Epithelial cell of proximal tubule (primary cell): ENCODE results near the gene PTGFRN. TPM values are rescaled to one million over a fixed set of nuclear protein-coding genes. Genes with fewer than 3 reads are reported as not detected.
A peak's percentile ranks its signal among the peaks of the same experiment; 100 is the strongest.

Source experiments
- DNase-seq: peaks from one replicate; pipeline ENCODE4 v3.0.0-alpha.2; 2011; ENCODE audit warnings: low read depth
- H3K4me3 ChIP-seq: 2 replicates; pipeline ENCODE4 v1.5.1; 2011; ENCODE audit warnings: low read depth, mild to moderate bottlenecking, low read length
- CTCF ChIP-seq: conservative IDR thresholded peaks from 2 replicates; pipeline ENCODE4 v1.5.1; 2012; ENCODE audit warnings: low read depth, mild to moderate bottlenecking, low read length
- total RNA-seq: library from RNA; depleted of rRNA; stranded (reverse); fragments of >200 nt; gene quantifications from 2 replicates; pipeline ENCODE4 v1.2.3, GENCODE V29; 2015

The PTGFRN gene
- total RNA-seq, 1 donor from 2014 or later, result 86.3 TPM

DNA sequence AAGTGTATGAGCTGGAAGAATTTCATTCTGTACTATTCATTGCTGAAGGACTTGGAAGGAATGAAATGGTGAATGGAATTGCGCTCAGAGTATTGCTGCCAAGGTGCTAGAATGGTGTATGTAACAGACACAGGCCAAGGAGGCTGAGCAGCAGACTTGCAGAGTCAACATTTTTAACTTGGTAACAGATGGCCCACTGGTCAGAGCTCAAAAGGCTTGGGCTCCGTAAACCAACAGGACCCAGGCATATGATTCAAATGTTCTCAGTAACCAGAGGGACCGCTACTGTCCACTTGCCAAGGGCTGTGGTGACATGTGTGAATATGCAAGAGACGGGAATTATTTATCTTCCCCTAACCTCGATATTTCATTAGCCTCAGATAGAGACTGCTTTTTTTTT, 28.8 kb upstream of the PTGFRN start:
- no peak for DNase-seq
- H3K4me3 ChIP-seq, result no peak overlapping the region
- TF ChIP-seq CTCF, result no peak

DNA sequence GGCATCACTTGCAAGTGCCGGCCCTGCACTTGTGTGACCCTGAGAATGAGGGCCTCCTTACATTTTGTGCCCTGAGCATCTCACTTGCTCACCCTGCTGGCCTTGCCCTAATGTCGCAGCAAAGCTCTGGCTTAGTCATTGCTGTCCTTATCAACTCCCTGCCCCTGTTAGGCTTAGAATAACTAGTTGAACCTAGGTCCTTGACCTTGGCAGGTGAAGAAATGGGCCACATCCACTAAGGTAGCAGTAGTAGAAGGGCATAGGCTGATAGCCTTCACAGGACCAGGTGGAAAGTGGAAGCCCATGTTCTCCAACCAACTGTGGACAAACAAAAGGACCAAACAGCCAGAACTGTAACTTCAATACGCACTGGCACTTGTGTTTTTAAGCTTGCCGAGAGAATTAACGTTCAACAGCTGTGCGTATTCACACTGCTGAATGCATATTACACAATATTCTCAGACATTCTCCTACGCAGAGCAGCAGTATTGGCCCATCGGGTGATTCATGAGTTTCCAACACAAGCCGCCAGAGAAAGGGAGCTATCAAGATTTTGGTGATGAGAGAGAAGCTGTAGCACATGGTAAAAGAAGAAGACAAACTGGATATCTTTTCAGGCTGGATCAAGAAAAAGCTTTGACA, 27.7 kb upstream of the PTGFRN start:
- no peak overlapping the region for H3K4me3 ChIP-seq
- no peak for DNase-seq
- peak; percentile 59 for TF ChIP-seq CTCF

- no peak for DNase-seq
- no peak overlapping the region for H3K4me3 ChIP-seq
- TF ChIP-seq CTCF, result no peak
Measured at GRCh38 chr1:116882866-116883265, 26.9 kb upstream of the PTGFRN start.

GRCh38 chr1:116886291-116886878, 23.3 kb upstream of the PTGFRN start:
- DNase-seq, result peak; percentile 66
- TF ChIP-seq CTCF, result no peak

GRCh38 chr1:116887212-116887611, 22.5 kb upstream of the PTGFRN start:
- DNase-seq, result no peak
- H3K4me3 ChIP-seq, result no peak overlapping the region
- TF ChIP-seq CTCF, result no peak

More at GRCh38 chr1:116886291-116886878, 23.3 kb upstream of the PTGFRN start:
- H3K4me3 ChIP-seq, result no peak overlapping the region

- H3K4me3 ChIP-seq, result no peak overlapping the region
- no peak for DNase-seq
- no peak for TF ChIP-seq CTCF
Measured at GRCh38 chr1:116889380-116889779, 20.3 kb upstream of the PTGFRN start.
